LHCN-M2 (cell line): Measurements from ENCODE around the gene DRAXIN. TPM values are rescaled to one million over a fixed set of nuclear protein-coding genes. Genes with fewer than 3 reads are reported as not detected.
A peak's percentile ranks its signal among the peaks of the same experiment; 100 is the strongest.

Source experiments
- DNase-seq: peaks from one replicate; pipeline ENCODE4 v3.0.0-alpha.2; 2012; ENCODE audit warnings: low read depth
- total RNA-seq: library from RNA; depleted of rRNA; stranded (reverse); fragments of >200 nt; gene quantifications from 2 replicates; pipeline ENCODE4 v1.2.3, GENCODE V29; 2014

The DRAXIN gene
- total RNA-seq, 1 experiment from 2014 or later: under 0.01 TPM

- DNase-seq: no peak
Measured at GRCh38 chr1:11707621-11708276, 16.2 kb downstream of the DRAXIN start.

DNA sequence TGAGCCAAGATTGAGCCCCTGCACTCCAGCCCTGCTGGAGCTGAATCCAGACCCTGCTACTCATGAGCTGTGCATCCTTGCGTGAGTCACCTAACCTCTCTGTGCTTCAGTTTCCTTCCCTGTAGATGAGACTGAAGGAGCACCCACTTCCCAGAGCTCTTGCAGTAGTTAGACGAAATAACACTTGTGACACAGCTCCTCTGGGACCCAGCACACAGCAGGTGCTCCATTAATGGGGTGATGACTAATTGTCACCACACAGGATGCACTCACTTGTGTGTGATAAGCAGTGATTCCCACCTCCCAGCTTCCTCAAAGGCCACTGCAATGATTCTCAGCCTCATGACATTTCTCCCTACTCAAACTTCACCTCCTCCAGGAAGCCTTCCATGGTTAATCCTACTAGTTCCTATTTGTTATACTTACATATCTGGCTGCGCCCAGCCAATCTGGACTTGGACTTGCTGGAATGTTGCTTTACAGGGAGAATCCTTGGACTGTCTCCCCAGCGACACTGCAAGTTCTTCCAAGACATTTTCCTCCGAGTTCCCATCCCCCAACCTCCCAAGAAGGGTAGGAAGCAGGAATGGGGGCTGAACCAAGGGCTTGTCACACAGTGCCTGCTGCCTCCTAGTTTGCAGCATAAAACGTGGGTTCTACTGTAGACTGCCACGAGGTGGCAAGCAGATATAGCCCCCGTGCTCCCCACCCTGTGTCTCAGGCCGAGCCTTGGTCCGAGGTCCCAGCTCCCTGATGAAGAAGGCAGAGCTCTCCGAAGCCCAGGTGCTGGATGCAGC, 17.2 kb downstream of the DRAXIN start:
- DNase-seq: peak; percentile 32

GRCh38 chr1:11711490-11711889, 20.0 kb downstream of the DRAXIN start:
- no peak for DNase-seq

- no peak for DNase-seq
Measured at GRCh38 chr1:11712285-11712684, 20.8 kb downstream of the DRAXIN start.

DNA sequence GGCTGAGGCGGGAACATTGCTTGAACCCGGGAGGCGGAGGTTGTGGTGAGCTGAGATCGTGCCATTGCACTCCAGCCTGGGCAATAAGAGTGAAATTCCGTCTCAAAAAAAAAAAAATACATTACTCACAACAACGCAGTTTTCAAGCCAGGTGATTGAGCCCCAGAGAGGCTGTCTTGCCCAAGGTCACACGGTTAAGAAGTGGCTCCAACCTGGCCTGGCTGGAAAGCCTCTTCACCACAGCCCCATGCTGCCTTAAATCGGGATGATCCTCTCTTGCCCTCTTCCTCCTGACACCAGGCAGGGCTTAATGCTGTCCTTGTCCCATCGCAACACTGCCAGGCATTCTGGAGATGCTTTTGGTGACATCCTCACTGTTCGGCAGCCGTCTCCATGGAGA, 21.6 kb downstream of the DRAXIN start:
- no peak for DNase-seq

DNA sequence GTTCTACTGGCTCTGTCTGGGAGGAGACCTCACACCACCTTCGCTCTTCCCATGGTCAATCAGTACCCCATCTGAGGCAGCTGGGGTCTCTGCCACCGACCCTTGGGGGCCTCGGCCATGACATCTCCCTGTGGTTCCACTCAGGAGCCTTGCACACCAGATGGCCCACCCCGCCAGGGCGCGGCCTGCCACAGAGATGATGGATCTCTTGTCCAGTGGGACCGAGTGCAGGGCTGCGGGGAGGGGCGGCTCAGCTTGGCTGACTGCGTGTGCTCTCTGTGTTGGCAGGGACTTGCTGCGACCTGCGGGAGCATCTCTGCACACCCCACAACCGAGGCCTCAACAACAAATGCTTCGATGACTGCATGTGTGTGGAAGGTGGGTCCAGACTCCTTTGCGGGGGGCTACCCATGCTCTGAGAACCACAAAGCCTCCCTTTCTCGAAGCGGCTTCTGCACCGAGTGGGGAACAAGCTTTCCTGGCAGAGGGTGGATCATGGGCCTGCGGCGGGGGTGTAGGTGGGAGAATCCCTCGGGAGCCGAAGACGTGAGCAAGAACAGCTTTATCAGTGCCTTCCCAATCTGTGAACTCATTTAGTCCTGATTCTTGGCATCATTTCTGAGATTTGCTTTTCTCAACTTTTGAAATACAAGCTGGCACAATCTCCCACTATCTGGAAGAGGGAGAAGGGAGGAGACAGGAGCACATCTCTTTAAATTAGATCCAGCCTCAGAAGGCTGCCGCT, 23.5 kb downstream of the DRAXIN start:
- no peak for DNase-seq

GRCh38 chr1:11719313-11720032, 28.0 kb downstream of the DRAXIN start:
- DNase-seq: peak; percentile 43

DNA sequence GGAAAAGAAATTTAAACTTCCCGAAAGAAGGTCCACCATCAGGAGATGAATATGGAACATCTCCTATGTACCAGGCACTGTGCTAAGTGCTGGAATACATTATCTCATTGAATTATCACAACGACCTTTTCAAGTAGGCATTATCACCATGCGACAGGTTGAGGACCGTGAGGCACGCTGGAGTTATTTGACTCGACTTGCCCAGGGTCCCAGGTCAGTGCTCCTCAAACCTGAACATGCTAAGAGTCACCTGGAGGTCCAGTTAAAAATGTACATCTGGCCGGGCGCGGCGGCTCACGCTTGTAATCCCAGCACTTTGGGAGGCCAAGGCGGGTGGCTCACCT, 28.5 kb downstream of the DRAXIN start:
- no peak for DNase-seq

DNA sequence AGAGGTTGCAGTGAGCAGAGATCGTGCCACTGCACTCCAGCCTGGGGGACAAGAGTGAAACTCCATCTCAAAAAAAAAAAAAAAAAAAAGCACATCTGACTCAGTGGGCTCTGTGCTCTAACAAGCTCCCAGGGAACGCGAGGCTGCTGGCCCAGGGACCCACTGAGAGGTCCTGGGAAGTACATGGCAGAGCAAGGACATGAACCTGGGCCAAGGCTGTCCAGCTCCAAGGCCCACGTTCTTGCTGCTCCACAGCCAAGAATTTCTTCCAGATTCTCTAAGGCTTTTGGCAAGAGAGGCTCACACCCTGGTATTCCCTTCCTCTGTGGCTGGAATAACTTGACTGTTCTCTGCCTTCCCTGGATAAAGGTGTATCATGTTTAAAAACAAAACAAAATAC, 29.0 kb downstream of the DRAXIN start:
- no peak for DNase-seq

- no peak for DNase-seq
Measured at GRCh38 chr1:11721311-11721710, 29.8 kb downstream of the DRAXIN start.

DNA sequence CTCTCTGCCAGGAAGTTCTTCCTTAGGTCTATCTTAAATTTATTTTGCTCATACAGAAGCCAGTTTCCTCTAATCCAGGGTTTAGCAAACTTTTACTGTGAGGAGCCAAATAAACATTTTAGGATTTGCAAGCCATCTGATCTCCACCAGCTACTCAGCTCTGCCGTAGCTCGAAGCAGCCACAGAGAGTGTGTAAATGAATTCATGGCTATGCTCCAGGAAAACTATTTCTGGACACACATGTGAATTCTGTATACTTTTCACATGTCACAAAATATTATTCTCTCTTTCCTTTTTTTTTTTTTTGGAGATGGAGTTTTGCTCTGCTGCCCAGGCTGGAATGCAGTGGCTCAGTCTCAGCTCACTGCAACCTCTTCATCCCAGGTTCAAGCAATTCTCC, 31.0 kb downstream of the DRAXIN start:
- DNase-seq: no peak

GRCh38 chr1:11725616-11726015, 34.1 kb downstream of the DRAXIN start:
- DNase-seq: no peak

DNA sequence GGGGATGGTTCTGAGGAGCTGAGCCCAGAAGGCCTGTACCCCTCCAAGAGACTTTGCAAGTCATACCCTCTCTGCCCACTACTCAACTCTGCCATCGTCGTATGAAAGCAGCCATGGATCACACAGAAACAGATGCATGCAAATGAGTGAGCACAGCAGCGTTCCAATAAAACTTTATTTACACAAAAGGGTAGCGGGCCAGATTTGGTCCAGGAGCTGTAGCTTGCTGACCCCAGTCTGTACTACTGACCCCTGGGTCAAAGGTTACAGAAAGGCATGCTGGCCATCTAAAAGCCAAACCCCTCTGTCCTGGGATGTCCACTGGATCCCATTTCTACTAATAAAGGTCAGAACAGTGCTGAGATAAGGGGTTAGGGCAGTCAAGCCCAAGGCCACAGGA, 35.6 kb downstream of the DRAXIN start:
- DNase-seq: no peak

GRCh38 chr1:11728126-11728806, 36.8 kb downstream of the DRAXIN start:
- DNase-seq: no peak

DNA sequence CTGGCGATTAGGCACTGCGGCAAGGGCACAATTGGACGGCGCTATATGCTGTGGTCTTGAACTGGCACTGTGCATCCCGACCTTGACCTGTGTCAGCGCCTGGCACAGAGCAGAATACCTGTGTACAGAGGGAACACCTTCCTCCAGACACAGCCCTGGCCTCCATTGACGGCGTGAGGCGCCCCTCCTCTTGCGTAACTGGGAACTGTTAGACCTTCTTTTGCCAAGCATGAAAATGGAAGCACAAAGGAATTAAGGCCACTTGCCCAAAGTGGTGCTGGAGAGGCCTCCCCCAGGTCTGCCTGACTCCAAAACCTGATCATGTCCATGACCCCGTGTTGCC, 37.6 kb downstream of the DRAXIN start:
- no peak for DNase-seq

DNA sequence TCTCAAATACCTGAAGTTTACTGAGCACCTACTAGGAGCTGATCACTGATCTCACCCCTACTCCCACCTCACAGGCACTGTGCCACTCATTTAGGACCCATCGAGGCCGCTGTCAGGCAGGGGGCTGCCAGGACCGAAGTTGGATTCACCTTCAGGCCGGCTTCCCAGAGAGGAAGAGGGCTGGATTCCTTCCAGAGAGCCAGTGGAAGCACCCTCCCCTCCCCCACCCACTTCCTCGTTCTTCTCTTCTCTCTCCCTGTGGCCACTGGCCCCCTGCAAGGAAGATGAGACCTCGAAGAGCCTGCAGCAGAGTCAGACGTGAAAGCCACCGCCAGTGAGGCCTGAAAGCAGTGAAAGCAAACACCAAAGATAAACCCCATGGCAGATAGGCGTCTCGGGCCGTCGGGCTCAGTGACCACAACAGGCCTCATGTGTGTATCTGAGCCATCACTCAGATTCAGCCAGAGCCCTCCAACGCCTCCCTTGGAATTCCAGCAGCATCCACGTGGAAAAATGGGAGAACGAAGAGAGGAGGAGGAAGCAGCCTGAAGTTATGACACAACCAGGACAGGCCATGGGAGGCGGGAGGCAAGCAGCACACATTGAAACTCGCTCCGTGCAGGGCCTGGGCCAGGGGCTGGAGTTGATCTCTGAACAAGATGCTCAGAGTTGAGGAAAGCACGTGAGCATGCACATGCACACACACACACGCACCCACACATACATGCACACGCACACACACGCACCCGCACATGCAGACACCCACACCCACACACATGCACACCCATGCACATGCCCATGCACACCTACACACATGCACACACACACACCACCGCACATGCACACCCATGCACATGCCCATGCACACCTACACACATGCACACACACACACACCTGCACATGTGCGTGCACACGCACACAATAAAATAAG, 38.3 kb downstream of the DRAXIN start:
- DNase-seq: no peak

DNA sequence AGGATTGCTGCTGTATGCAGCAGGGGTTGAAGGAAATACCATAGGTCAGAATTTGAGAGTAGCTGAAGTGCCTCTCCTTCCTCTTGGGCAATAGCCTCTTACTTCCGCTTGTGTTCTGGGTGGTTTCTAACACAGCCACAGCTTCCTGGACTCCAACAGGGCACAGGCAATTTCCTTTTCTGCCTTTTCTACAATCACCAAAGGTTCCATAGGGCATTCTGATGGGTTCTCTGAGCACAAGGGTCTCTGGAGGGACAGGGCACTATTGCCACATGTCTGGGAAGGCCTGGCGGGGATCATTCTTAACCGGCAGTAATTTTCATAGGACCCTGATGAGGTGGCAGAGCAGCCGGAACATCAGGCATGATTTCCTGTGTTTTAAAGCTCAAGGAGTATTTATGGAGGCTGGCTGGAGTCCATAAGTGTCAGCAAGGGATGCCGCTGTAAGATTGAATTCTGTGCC, 39.0 kb downstream of the DRAXIN start:
- no peak for DNase-seq

DNA sequence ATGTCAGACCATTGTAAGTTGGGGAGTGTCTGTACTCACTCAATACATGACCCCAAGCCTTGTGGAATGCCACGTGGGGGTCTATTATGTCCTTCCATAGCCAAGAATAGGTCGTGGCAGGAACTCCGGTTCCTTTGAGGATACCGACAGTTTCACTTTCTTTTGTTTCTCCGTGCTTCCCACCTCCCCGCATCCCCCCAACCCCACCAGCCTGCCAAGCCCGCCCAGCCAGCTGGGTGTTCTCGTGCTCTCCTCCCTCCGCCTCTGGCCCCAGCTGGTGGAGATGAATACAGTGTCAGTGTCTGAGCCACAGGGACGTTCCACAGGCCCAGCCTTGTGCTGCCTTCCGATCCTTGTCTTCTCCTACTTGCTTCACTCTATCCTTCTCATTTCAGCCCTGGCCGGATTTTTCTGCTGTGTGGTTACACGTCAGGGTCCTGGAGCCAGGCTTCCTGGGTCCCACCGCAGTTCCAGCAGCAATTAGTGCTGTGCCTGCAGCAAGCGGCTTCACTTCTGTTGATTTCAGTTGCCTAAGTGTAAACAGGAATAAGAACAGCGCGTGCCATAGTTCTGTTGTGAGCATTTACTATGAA, 40.3 kb downstream of the DRAXIN start:
- no peak for DNase-seq

DNA sequence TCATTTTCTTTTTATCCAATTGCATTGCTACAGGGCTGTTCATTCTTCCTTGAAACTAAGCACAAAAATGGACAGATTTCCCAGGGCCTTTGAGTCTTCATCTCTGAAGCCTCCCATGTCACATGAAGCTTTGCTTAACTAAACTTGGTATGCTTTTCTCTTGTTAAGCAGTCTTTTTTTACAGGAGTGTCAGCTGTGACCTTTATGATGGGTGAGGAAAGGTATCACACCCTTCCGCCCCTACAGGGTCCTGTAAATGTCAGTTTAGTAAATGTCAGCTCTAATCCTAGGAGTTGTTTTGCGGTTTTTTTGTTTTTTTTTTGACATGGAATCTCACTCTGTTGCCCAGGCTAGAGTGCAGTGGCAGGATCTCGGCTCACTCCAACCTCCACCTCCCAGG, 41.8 kb downstream of the DRAXIN start:
- no peak for DNase-seq

DNA sequence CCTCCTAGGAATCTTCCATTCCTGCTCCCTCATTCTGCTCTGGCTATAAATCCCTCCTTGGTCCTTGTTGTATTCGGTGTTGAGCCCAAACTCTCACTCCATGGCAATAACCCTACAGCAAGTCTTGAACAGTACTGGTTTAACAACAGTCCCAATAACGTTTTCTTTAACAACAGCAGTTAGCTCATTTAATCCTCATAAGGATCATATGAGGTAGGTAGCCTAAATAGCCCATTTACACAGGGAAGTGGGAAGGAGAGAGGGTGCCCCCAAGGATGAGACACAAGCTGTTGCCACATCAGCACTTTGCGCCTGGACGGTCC, 44.0 kb downstream of the DRAXIN start:
- no peak for DNase-seq
